HCT116 (cell line): ENCODE results near the gene ADAM19. TPM values are rescaled to one million over a fixed set of nuclear protein-coding genes. Genes with fewer than 3 reads are reported as not detected.

Experiments
- ATAC-seq: fragments of 200-7000 bp; cut with Tn5 transposase; 2 replicates; pipeline ENCODE4 v1.9.1; 2020; ENCODE audit warnings: mild to moderate bottlenecking, moderate library complexity
- BruUV-seq: library from RNA; stranded (reverse); fragments of 400-500 nt; replicated peaks from 2 replicates; lab custom pipeline; 2021; lab: Mats Ljungman, UMichigan
- CTCF ChIA-PET: fragments of 300-600 bp; sonication (Branson Sonifier 250); formaldehyde crosslinking; loops from one replicate; lab custom pipeline; 2021; ENCODE audit warnings: antibody characterized with exemption; lab: Charles Lee
- POLR2A ChIA-PET: fragments of 300-600, 350-600 bp; sonication (Branson Sonifier 250); formaldehyde crosslinking; loops from one replicate; lab custom pipeline; 2021; ENCODE audit warnings: antibody characterized with exemption; lab: Charles Lee
- RAD21 ChIA-PET, 2 experiments: fragments of 300-600 bp; sonication (Branson Sonifier 250); formaldehyde crosslinking; loops; one replicate each; lab custom pipeline; 2023; ENCODE audit warnings: low total read pairs in 2 of 2; ENCODE audit not compliant: uncharacterized antibody in 2 of 2, unreplicated experiment in 2 of 2, low non-redundant PET in 1 of 2; lab: Charles Lee
- DNase-seq: peaks from one replicate; pipeline ENCODE4 v3.0.0-alpha.2; 2010; ENCODE audit warnings: low read depth, low spot score
- H2AFZ ChIP-seq: fragments of 200-600 bp; shearing (Covaris generic), sonication (generic); 2 replicates; pipeline ENCODE4 v1.6.1; 2017; ENCODE audit warnings: low read depth, mixed run types, mixed read lengths, antibody characterized with exemption, low read length; ENCODE audit not compliant: poor library complexity, severe bottlenecking
- H3K27ac ChIP-seq: 2 replicates; pipeline ENCODE4 v1.5.1; 2012; ENCODE audit warnings: low read depth, low read length
- H3K27me3 ChIP-seq: fragments of 200-600 bp; sonication (generic); 2 replicates; pipeline ENCODE4 v1.6.1; 2016; ENCODE audit warnings: mixed run types, low read length, mixed read lengths; ENCODE audit not compliant: insufficient read depth
- H3K36me3 ChIP-seq, 2 experiments: fragments of 200-500 bp in 1 of 2; fragments of 200-600 bp in 1 of 2; sonication (Bioruptor generic) in 1 of 2; sonication (generic) in 1 of 2; 2 replicates each; pipeline versions ENCODE4 v1.5.1 to v1.6.1; 2014 to 2016; ENCODE audit warnings: low read length in 2 of 2, inconsistent platforms in 1 of 2, mixed read lengths in 1 of 2, mixed run types in 1 of 2; ENCODE audit not compliant: insufficient read depth in 2 of 2, control insufficient read depth in 1 of 2
- H3K4me1 ChIP-seq, 2 experiments: fragments of 200-600 bp in 1 of 2; sonication (generic) in 1 of 2; 2 replicates each; pipeline versions ENCODE4 v1.5.1 to v1.6.1; 2012 to 2017; ENCODE audit warnings: low read length in 2 of 2, inconsistent platforms in 1 of 2, mild to moderate bottlenecking in 1 of 2, mixed read lengths in 1 of 2, mixed run types in 1 of 2, moderate library complexity in 1 of 2; ENCODE audit not compliant: insufficient read depth in 2 of 2, control insufficient read depth in 1 of 2
- H3K4me2 ChIP-seq: fragments of 200-600 bp; sonication (generic); 2 replicates; pipeline ENCODE4 v1.6.1; 2017; ENCODE audit warnings: mixed run types, low read length, mixed read lengths
- H3K4me3 ChIP-seq, 2 experiments: fragments of 200-600 bp in 1 of 2; sonication (generic) in 1 of 2; replicated peaks in 1 of 2; 2 replicates each; pipeline ENCODE4 v1.5.1; 2011 to 2016; ENCODE audit warnings: low read length in 2 of 2, control low read depth in 1 of 2, low read depth in 1 of 2, mild to moderate bottlenecking in 1 of 2, mixed read lengths in 1 of 2, mixed run types in 1 of 2
- H3K79me2 ChIP-seq: fragments of 200-600 bp; sonication (generic); 2 replicates; pipeline ENCODE4 v1.6.1; 2017; ENCODE audit warnings: mild to moderate bottlenecking, mixed run types, low read length, moderate library complexity, mixed read lengths; ENCODE audit not compliant: insufficient read depth
- H3K9ac ChIP-seq: fragments of 200-600 bp; sonication (generic); 2 replicates; pipeline ENCODE4 v1.6.1; 2016; ENCODE audit warnings: low read length, mixed read lengths
- H3K9me2 ChIP-seq: fragments of 200-600 bp; sonication (generic), shearing (Covaris generic); 2 replicates; pipeline ENCODE4 v1.6.1; 2017; ENCODE audit warnings: mixed run types, mild to moderate bottlenecking, moderate library complexity; ENCODE audit not compliant: insufficient read depth
- H3K9me3 ChIP-seq, 2 experiments: fragments of 200-500 bp in 1 of 2; fragments of 200-600 bp in 1 of 2; sonication (Bioruptor generic) in 1 of 2; sonication (generic) in 1 of 2; 2 replicates each; pipeline ENCODE4 v1.6.1; 2014 to 2017; ENCODE audit warnings: low read length in 2 of 2, mixed read lengths in 2 of 2, inconsistent platforms in 1 of 2, low read depth in 1 of 2, mild to moderate bottlenecking in 1 of 2, mixed run types in 1 of 2, moderate library complexity in 1 of 2; ENCODE audit not compliant: control insufficient read depth in 1 of 2, insufficient read depth in 1 of 2
- H4K20me1 ChIP-seq: fragments of 200-600 bp; sonication (generic), shearing (Covaris generic); 2 replicates; pipeline ENCODE4 v1.6.1; 2017; ENCODE audit warnings: mixed run types, mild to moderate bottlenecking, moderate library complexity; ENCODE audit not compliant: insufficient read depth
- CBX3 ChIP-seq: IDR thresholded peaks from 2 replicates; pipeline ENCODE4 v1.6.1; 2012; ENCODE audit warnings: low read depth
- CEBPB ChIP-seq: IDR thresholded peaks from 2 replicates; pipeline ENCODE4 v1.6.1; 2012; ENCODE audit warnings: low read depth
- EGR1 ChIP-seq: IDR thresholded peaks from 2 replicates; pipeline ENCODE4 v1.6.1; 2012; ENCODE audit warnings: low read depth
- EZH2 ChIP-seq: fragments of 200-600 bp; sonication (generic); IDR thresholded peaks from 2 replicates; pipeline ENCODE4 v1.6.1; 2017; ENCODE audit warnings: antibody characterized with exemption, mixed run types
- EZH2phosphoT487 ChIP-seq: fragments of 200-600 bp; IDR thresholded peaks from 2 replicates; pipeline ENCODE4 v1.6.1; 2018; ENCODE audit warnings: antibody characterized with exemption, borderline replicate concordance
- FOSL1 ChIP-seq: IDR thresholded peaks from 2 replicates; pipeline ENCODE4 v1.6.1; 2012; ENCODE audit warnings: low read depth
- JUND ChIP-seq: IDR thresholded peaks from 2 replicates; pipeline ENCODE4 v1.6.1; 2012
- POLR2AphosphoS5 ChIP-seq: IDR thresholded peaks from 2 replicates; pipeline ENCODE4 v1.6.1; 2011; ENCODE audit warnings: mild to moderate bottlenecking, low read depth, low read length, moderate library complexity
- RAD21 ChIP-seq: IDR thresholded peaks from 2 replicates; pipeline ENCODE4 v1.6.1; 2012; ENCODE audit warnings: low read depth, mild to moderate bottlenecking
- SIN3A ChIP-seq: IDR thresholded peaks from 2 replicates; pipeline ENCODE4 v1.6.1; 2012; ENCODE audit warnings: low read depth
- SP1 ChIP-seq: IDR thresholded peaks from 2 replicates; pipeline ENCODE4 v1.6.1; 2012; ENCODE audit warnings: low read depth
- SRF ChIP-seq: IDR thresholded peaks from 2 replicates; pipeline ENCODE4 v1.6.1; 2012; ENCODE audit warnings: low read depth
- TCF7L2 ChIP-seq: IDR thresholded peaks from 2 replicates; pipeline ENCODE4 v1.7.0; 2011; ENCODE audit warnings: borderline replicate concordance, inconsistent platforms; ENCODE audit not compliant: insufficient read depth, insufficient read length; ENCODE audit errors: extremely low read depth
- YY1 ChIP-seq: IDR thresholded peaks from 2 replicates; pipeline ENCODE4 v1.6.1; 2011; ENCODE audit warnings: low read length, low read depth, moderate library complexity, mild to moderate bottlenecking; ENCODE audit not compliant: insufficient replicate concordance; ENCODE audit errors: extremely low read depth
- ZFX ChIP-seq: fragments of 450-650 bp; IDR thresholded peaks from 2 replicates; pipeline ENCODE4 v1.6.1; 2017
- ZNF274 ChIP-seq: fragments of 200-500 bp; sonication (Bioruptor generic); IDR thresholded peaks from 2 replicates; pipeline ENCODE4 v1.6.1; 2014; ENCODE audit warnings: mild to moderate bottlenecking, low read depth, low read length, inconsistent platforms
- intact Hi-C: fragments of 100-400 bp; cut with micrococcal nuclease; formaldehyde crosslinking; loops from 2 replicates; pipeline ENCODE4 v1.10.0; 2022
- total RNA-seq: library from RNA; stranded (reverse); gene quantifications from one replicate; pipeline ENCODE4 v1.2.1, GENCODE V29; 2021; ENCODE audit not compliant: unreplicated experiment
- TF ChIP-seq, protein P1 (sequence below), 3 experiments: fragments of 200-600 bp in 1 of 3; sonication (generic) in 1 of 3; IDR thresholded peaks in 2 of 3; conservative IDR thresholded peaks in 1 of 3; 2 replicates each; pipeline ENCODE4 v1.5.1; 2012 to 2017; ENCODE audit warnings: low read depth in 2 of 3, low read length in 2 of 3, antibody characterized with exemption in 1 of 3, borderline replicate concordance in 1 of 3, control low read depth in 1 of 3, mild to moderate bottlenecking in 1 of 3, mixed read lengths in 1 of 3, mixed run types in 1 of 3, moderate library complexity in 1 of 3; ENCODE audit not compliant: insufficient read depth in 1 of 3
- TF ChIP-seq, protein P2 (sequence below): IDR thresholded peaks from 2 replicates; pipeline ENCODE4 v1.6.1; 2012
- TF ChIP-seq, protein P3 (sequence below): IDR thresholded peaks from 2 replicates; pipeline ENCODE4 v1.6.1; 2011; ENCODE audit warnings: mild to moderate bottlenecking, low read length, moderate library complexity; ENCODE audit not compliant: insufficient replicate concordance; ENCODE audit errors: extremely low read depth
- TF ChIP-seq, protein P4 (sequence below): IDR thresholded peaks from 2 replicates; pipeline ENCODE4 v1.6.1; 2012

ADAM19 gene
- total RNA-seq, 1 experiment from 2014 or later = 77.3 TPM

DNA sequence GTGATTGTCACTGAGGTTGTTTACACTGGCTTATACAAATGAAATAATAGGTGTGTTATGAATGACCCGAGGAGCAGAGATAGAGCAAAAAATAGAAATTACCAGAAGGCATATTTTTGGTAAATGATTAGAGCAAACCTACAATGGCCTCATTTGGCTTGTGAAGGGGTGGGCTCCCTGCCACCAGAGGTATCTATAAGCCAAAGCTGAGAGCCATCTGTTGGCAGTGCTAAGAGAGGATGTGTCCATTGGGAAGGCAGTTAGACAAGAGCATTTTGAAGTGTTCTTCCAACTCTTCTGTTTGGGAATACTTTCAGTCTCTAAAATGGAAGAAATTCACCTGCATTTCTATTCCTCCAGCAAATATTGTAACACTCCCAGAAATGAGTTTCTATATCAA is 104.9 kb downstream of the ADAM19 start (continued):
- TF ChIP-seq, protein P1, sequence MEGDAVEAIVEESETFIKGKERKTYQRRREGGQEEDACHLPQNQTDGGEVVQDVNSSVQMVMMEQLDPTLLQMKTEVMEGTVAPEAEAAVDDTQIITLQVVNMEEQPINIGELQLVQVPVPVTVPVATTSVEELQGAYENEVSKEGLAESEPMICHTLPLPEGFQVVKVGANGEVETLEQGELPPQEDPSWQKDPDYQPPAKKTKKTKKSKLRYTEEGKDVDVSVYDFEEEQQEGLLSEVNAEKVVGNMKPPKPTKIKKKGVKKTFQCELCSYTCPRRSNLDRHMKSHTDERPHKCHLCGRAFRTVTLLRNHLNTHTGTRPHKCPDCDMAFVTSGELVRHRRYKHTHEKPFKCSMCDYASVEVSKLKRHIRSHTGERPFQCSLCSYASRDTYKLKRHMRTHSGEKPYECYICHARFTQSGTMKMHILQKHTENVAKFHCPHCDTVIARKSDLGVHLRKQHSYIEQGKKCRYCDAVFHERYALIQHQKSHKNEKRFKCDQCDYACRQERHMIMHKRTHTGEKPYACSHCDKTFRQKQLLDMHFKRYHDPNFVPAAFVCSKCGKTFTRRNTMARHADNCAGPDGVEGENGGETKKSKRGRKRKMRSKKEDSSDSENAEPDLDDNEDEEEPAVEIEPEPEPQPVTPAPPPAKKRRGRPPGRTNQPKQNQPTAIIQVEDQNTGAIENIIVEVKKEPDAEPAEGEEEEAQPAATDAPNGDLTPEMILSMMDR (IDR thresholded peaks at IDR 0.05 in 2 of 3, conservative IDR thresholded peaks at IDR 0.05 in 1 of 3; ENCODE audit: borderline replicate concordance in 1 of 3, insufficient read depth in 1 of 3, low read depth in 2 of 3, low read length in 2 of 3) = no peak
- TF ChIP-seq JUND (no peak), EGR1 (no peak), SP1 (no peak), SIN3A (no peak), FOSL1 (no peak), CBX3 (no peak), EZH2phosphoT487 (no peak), RAD21 (no peak), TCF7L2 (no peak)
- TF ChIP-seq, protein P2, sequence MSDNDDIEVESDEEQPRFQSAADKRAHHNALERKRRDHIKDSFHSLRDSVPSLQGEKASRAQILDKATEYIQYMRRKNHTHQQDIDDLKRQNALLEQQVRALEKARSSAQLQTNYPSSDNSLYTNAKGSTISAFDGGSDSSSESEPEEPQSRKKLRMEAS = no peak

DNA sequence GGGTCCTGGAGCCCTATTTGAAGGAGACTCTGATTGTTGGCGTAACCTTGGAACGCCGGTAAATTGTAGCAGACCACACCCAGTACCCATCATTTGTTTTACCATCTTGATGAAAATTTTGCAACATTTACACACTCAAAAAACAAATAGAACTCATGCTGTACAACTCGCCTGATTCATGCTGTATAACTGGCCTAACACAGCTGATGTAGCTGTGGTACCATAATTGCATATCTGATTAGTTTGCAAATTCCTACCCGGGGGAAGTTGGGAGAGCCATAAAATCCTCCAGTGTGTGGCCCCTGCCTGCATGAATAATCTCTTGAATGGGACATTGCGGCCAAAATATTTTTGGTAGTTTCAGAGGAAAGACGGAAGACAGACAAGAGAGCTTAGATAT is 105.9 kb downstream of the ADAM19 start:
- Histone ChIP-seq H3K4me1 (peaks cover 13 to 20% of the 10 kb centered on the region in 2 experiments), H3K9me2 (no peaks in the 10 kb centered on the region), H3K9me3 (no peaks in the 10 kb centered on the region), H3K4me2 (no peak overlapping the region), H4K20me1 (no peaks in the 10 kb centered on the region), H3K4me3 (no peak overlapping the region), H2AFZ (no peak overlapping the region), H3K27ac (no peak overlapping the region), H3K79me2 (no peaks in the 10 kb centered on the region), H3K36me3 (no peaks in the 10 kb centered on the region), H3K9ac (no peak overlapping the region), H3K27me3 (no peaks in the 10 kb centered on the region)
- RAD21 ChIA-PET = no interaction called here
- CTCF ChIA-PET = interaction anchor here (1.4 to 2.5 kb wide), 4 partner anchors 8 to 141 kb away, joined by 3 to 9 read pairs (median 8); no protein-coding TSS in a partner anchor
- ATAC-seq = no peak
- no peak for DNase-seq
- BruUV-seq = no TSS peak
- intact Hi-C loops = loop anchor here (10.0 kb wide), 1 partner anchor 245 kb away; no protein-coding TSS in a partner anchor
- POLR2A ChIA-PET = no interaction called here
- TF ChIP-seq JUND = no peak
- TF ChIP-seq CBX3 = no peak
- TF ChIP-seq TCF7L2 = no peak
- TF ChIP-seq YY1 = no peak
- TF ChIP-seq ZNF274 = no peak
- no peak for TF ChIP-seq RAD21
- no peak for TF ChIP-seq FOSL1
- TF ChIP-seq, protein P3, sequence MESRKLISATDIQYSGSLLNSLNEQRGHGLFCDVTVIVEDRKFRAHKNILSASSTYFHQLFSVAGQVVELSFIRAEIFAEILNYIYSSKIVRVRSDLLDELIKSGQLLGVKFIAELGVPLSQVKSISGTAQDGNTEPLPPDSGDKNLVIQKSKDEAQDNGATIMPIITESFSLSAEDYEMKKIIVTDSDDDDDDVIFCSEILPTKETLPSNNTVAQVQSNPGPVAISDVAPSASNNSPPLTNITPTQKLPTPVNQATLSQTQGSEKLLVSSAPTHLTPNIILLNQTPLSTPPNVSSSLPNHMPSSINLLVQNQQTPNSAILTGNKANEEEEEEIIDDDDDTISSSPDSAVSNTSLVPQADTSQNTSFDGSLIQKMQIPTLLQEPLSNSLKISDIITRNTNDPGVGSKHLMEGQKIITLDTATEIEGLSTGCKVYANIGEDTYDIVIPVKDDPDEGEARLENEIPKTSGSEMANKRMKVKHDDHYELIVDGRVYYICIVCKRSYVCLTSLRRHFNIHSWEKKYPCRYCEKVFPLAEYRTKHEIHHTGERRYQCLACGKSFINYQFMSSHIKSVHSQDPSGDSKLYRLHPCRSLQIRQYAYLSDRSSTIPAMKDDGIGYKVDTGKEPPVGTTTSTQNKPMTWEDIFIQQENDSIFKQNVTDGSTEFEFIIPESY = no peak
- TF ChIP-seq, protein P4, sequence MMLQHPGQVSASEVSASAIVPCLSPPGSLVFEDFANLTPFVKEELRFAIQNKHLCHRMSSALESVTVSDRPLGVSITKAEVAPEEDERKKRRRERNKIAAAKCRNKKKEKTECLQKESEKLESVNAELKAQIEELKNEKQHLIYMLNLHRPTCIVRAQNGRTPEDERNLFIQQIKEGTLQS = no peak
- no peak for TF ChIP-seq CEBPB
- TF ChIP-seq EZH2 = no peak
- TF ChIP-seq EZH2phosphoT487 = no peak
- TF ChIP-seq ZFX = no peak
- no peak for TF ChIP-seq SIN3A
- no peak for TF ChIP-seq SRF
- TF ChIP-seq, protein P2 = no peak
- TF ChIP-seq POLR2AphosphoS5 = no peak
- TF ChIP-seq SP1 = no peak
